Stimulated activated CD8-positive, alpha-beta memory T cell treated with anti-CD3 and anti-CD28 coated beads, Interleukin-15, amount 100 ng/mL, for 48 hours (primary cell): ENCODE results near the gene RUNX1.

Source experiments
- DNase-seq, 2 donors: peaks; one replicate each; pipeline ENCODE4 v3.0.0-alpha.2; 2020; ENCODE audit warnings: low read depth in 2 of 2

RUNX1 gene

GRCh38 chr21:34992736-34993398 lies 56.2 kb downstream of the RUNX1 start:
- DNase-seq, result no peak

GRCh38 chr21:34992180-34992579 lies 56.9 kb downstream of the RUNX1 start:
- DNase-seq, result no peak

GRCh38 chr21:34991366-34991957 lies 57.6 kb downstream of the RUNX1 start:
- DNase-seq, result no peak

GRCh38 chr21:34990842-34991241 lies 58.3 kb downstream of the RUNX1 start:
- DNase-seq, result no peak

GRCh38 chr21:34989337-34990151 lies 59.6 kb downstream of the RUNX1 start:
- DNase-seq, result peak; percentile 50 to 66

- no peak for DNase-seq
Measured at GRCh38 chr21:34988625-34989024, 60.5 kb downstream of the RUNX1 start.

GRCh38 chr21:34988139-34988538 lies 61.0 kb downstream of the RUNX1 start:
- DNase-seq, result no peak

GRCh38 chr21:34987501-34988072 lies 61.5 kb downstream of the RUNX1 start:
- DNase-seq, result no peak

GRCh38 chr21:34986561-34987500 lies 62.3 kb downstream of the RUNX1 start:
- DNase-seq, result peak; percentile 69 to 76

GRCh38 chr21:34984356-34985058 lies 64.6 kb downstream of the RUNX1 start:
- DNase-seq, result no peak

GRCh38 chr21:34983680-34984086 lies 65.4 kb downstream of the RUNX1 start:
- peak; percentile 69 to 78 for DNase-seq

- no peak for DNase-seq
Measured at GRCh38 chr21:34981791-34982190, 67.3 kb downstream of the RUNX1 start.

GRCh38 chr21:34980423-34981115 lies 68.5 kb downstream of the RUNX1 start:
- DNase-seq, result no peak

- DNase-seq, result no peak
Measured at GRCh38 chr21:34979383-34979782, 69.7 kb downstream of the RUNX1 start.

- DNase-seq, result no peak
Measured at GRCh38 chr21:34977333-34977732, 71.8 kb downstream of the RUNX1 start.

GRCh38 chr21:34974162-34974981 lies 74.7 kb downstream of the RUNX1 start:
- DNase-seq, result no peak

GRCh38 chr21:34973685-34974084 lies 75.4 kb downstream of the RUNX1 start:
- DNase-seq, result no peak

GRCh38 chr21:34971656-34972055 lies 77.4 kb downstream of the RUNX1 start:
- no peak for DNase-seq

- no peak for DNase-seq
Measured at GRCh38 chr21:34970566-34970965, 78.5 kb downstream of the RUNX1 start.
